Peyer's patch (tissue), 4 donors: Measurements from ENCODE around the gene POM121.

Source experiments
- POLR2A ChIP-seq, 2 donors: fragments of 450-650 bp; IDR thresholded peaks; one replicate each; pipeline ENCODE4 v1.5.1; 2017; ENCODE audit warnings: antibody characterized with exemption in 2 of 2, mild to moderate bottlenecking in 2 of 2, moderate library complexity in 2 of 2
- TF ChIP-seq, protein P1 (sequence below), 6 experiments: fragments of 450-650 bp in 4 of 6; fragments of 200-600 bp in 2 of 6; sonication (generic) in 1 of 6; IDR thresholded peaks; one replicate each; pipeline ENCODE4 v1.5.1; 2017 to 2019; ENCODE audit warnings: antibody characterized with exemption in 6 of 6, mild to moderate bottlenecking in 3 of 6, moderate library complexity in 1 of 6

DNA sequence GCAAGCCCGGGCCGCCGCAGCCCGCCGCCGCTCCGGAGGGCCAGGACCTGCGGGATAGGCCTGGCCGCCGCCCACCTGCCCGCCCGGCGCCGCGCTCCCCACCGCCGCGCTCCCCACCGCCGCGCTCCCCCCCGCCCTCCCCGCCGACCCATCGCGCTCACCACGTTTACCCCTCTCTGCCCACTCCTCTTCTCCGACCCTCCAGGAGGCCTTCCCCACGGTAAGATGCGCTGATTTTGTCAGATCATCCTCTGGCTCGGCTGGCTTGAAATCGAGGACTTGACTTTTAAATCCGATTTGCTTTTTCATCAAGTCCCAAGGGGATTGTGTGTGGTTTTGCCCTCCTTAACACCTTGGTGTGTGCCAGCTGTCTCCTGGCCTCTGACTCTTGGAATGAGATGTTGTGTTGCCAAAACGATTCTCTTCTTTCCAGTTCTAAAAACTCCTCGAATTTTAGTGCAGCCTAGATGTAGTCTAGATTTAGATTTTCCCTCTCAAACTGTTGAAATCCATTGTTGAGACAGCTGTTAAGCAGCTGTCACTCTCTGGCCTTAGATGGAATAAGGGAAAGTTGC lies 738 bp downstream of the POM121 start:
- TF ChIP-seq, protein P1, sequence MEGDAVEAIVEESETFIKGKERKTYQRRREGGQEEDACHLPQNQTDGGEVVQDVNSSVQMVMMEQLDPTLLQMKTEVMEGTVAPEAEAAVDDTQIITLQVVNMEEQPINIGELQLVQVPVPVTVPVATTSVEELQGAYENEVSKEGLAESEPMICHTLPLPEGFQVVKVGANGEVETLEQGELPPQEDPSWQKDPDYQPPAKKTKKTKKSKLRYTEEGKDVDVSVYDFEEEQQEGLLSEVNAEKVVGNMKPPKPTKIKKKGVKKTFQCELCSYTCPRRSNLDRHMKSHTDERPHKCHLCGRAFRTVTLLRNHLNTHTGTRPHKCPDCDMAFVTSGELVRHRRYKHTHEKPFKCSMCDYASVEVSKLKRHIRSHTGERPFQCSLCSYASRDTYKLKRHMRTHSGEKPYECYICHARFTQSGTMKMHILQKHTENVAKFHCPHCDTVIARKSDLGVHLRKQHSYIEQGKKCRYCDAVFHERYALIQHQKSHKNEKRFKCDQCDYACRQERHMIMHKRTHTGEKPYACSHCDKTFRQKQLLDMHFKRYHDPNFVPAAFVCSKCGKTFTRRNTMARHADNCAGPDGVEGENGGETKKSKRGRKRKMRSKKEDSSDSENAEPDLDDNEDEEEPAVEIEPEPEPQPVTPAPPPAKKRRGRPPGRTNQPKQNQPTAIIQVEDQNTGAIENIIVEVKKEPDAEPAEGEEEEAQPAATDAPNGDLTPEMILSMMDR (IDR thresholded peaks at IDR 0.05) = no peak
- TF ChIP-seq POLR2A (IDR thresholded peaks at IDR 0.05) = no peak
